ENCODE data around the gene PAFAH1B2.

Gene PAFAH1B2

GRCh38 chr11:117220568-117220967 is 76.5 kb downstream of the PAFAH1B2 start:
- peaks cover 96 to 100% (median 100%) of the 10 kb centered on the region in 11 experiments for H3K36me3 ChIP-seq
- no peak overlapping the region for H3K4me3 ChIP-seq
- no peak for TF ChIP-seq Cebpa-rat (IDR thresholded peaks at IDR 0.05)
- H3K4me1 ChIP-seq, result peaks cover 0 to 13% (median 0%) of the 10 kb centered on the region in 10 experiments; a peak in 4 of 20 replicates
- H3K4me2 ChIP-seq, result no peak overlapping the region
- no peaks in the 10 kb centered on the region for H3K27me3 ChIP-seq
- peaks cover 0 to 49% (median 0%) of the 10 kb centered on the region in 11 experiments; a peak in 7 of 22 replicates for H4K20me1 ChIP-seq
- H3K9ac ChIP-seq, result 0 out of 22 replicates have a peak overlapping the region, but pooled peaks of 1 of the 11 experiments have one; percentile 22
- H3K9me3 ChIP-seq (replicated peaks in 1 of 11), result no peaks in the 10 kb centered on the region
- no peak overlapping the region for H3K27ac ChIP-seq

DNA sequence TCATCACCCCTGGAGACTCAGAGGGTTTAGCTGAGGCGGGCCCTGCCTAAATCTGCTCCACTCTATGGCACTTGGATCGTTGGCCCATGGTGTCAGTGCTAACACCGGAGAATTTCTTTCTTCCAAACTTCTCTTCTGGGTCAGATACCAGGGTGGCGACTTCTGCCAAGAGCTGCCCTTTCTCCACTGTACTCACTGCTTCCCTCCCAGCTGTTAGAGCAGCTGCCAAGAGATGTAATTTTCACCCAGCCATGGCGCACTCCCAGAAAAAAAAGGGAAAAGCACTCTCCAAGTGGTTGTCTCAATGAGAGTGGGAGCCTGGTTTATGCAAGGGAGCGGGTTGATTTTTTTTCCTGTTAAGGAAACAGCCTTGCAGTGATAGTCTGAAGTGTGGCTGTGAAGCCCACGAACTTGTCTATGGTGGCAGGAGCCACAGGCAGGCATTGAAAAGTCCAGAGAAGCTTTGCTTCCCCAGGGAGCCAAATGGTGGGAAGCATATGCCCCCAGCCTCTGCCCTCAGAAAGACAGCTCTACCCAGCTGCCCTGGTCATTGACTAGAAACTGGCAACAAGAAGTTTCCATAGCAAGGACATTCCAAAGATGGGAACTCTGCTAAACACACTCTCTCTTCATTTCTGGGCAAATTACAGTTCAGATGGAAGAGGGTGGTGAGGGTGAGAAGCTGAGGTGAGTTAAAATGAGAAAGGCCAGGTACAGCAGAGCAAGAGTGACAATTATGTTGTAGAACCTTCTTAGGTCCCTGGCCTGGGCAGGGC is 77.1 kb downstream of the PAFAH1B2 start:
- H3K4me2 ChIP-seq, result no peak overlapping the region
- no peak overlapping the region for H3K4me3 ChIP-seq
- H3K9me3 ChIP-seq (replicated peaks in 1 of 11), result no peaks in the 10 kb centered on the region
- H3K4me1 ChIP-seq, result peaks cover 0 to 13% (median 0%) of the 10 kb centered on the region in 10 experiments; a peak in 4 of 20 replicates
- no peak for TF ChIP-seq Cebpa-rat (IDR thresholded peaks at IDR 0.05)
- H3K36me3 ChIP-seq, result peaks cover 96 to 100% (median 100%) of the 10 kb centered on the region in 11 experiments
- no peak overlapping the region for H3K9ac ChIP-seq
- H4K20me1 ChIP-seq, result peaks cover 0 to 53% (median 0%) of the 10 kb centered on the region in 11 experiments; a peak in 7 of 22 replicates
- H3K27me3 ChIP-seq, result no peaks in the 10 kb centered on the region
- H3K27ac ChIP-seq, result no peak overlapping the region

- no peak for TF ChIP-seq Cebpa-rat (IDR thresholded peaks at IDR 0.05)
- Histone ChIP-seq H4K20me1 (peaks cover 0 to 57% (median 0%) of the 10 kb centered on the region in 11 experiments; a peak in 10 of 22 replicates), H3K27ac (no peak overlapping the region), H3K36me3 (peaks cover 94 to 100% (median 97%) of the 10 kb centered on the region in 11 experiments), H3K9me3 (replicated peaks in 1 of 11) (no peaks in the 10 kb centered on the region), H3K4me2 (no peak overlapping the region), H3K4me3 (no peak overlapping the region), H3K27me3 (no peaks in the 10 kb centered on the region), H3K9ac (no peak overlapping the region), H3K4me1 (peaks cover 0 to 13% (median 0%) of the 10 kb centered on the region in 10 experiments; a peak in 4 of 20 replicates)
Observed at GRCh38 chr11:117221775-117222517, 77.9 kb downstream of the PAFAH1B2 start.

DNA sequence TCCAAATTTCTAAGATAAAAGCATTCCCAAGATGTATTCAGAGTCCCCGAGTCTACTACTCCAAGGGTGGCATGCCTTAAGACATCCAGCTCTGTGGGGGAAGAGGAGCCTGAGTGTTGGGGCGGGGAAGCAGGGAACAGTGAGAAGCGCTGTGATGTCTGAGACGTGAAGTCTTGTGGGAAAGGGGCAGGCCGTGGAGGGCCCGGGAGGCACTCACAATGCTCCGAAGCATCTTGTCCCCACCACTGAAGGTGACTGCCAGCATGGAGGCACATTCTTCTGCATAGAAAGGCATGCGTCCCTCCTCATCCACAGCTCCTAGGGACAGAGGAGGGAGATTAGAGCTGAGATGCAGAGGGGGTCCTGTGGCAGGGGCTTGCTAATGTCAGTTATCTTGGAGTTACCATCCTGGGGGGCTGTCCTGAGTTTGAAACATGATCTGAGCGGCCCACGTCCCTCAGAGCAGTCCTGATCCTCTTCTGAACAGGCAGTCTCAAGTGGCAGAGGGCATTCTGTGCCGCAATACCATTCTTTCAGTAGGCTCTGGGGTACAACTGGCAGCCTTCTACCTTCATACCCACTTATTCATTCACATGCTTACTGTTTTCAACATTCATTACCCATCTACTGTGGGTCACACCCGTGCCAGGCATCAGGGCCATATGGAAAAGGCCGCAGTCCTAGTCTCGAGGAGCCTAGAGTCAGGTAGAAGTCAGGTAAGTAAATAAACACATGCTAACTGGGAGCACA is 79.1 kb downstream of the PAFAH1B2 start:
- Histone ChIP-seq H3K4me2 (no peak overlapping the region), H3K36me3 (peaks cover 94 to 100% (median 97%) of the 10 kb centered on the region in 11 experiments), H3K4me3 (no peak overlapping the region), H3K4me1 (peaks cover 0 to 13% (median 0%) of the 10 kb centered on the region in 10 experiments; a peak in 4 of 20 replicates), H3K27ac (no peak overlapping the region), H4K20me1 (peaks cover 0 to 55% (median 0%) of the 10 kb centered on the region in 11 experiments; a peak in 11 of 22 replicates), H3K9ac (no peak overlapping the region), H3K27me3 (no peaks in the 10 kb centered on the region), H3K9me3 (replicated peaks in 1 of 11) (no peaks in the 10 kb centered on the region)
- TF ChIP-seq Cebpa-rat (IDR thresholded peaks at IDR 0.05), result no peak

- Histone ChIP-seq H3K36me3 (peaks cover 94 to 99% (median 97%) of the 10 kb centered on the region in 11 experiments), H3K9me3 (replicated peaks in 1 of 11) (no peaks in the 10 kb centered on the region), H3K9ac (peak overlapping the region in 2 of 11 experiments; percentile 9 to 40; a peak in 1 of 22 replicates), H3K4me2 (no peak overlapping the region), H4K20me1 (peaks cover 0 to 56% (median 3%) of the 10 kb centered on the region in 11 experiments; a peak in 14 of 22 replicates), H3K27me3 (no peaks in the 10 kb centered on the region), H3K4me3 (no peak overlapping the region), H3K4me1 (peaks cover 0 to 15% (median under 1%) of the 10 kb centered on the region in 10 experiments; a peak in 7 of 20 replicates), H3K27ac (no peak overlapping the region)
- no peak for TF ChIP-seq Cebpa-rat (IDR thresholded peaks at IDR 0.05)
Observed at GRCh38 chr11:117223741-117224689, 79.9 kb downstream of the PAFAH1B2 start.

DNA sequence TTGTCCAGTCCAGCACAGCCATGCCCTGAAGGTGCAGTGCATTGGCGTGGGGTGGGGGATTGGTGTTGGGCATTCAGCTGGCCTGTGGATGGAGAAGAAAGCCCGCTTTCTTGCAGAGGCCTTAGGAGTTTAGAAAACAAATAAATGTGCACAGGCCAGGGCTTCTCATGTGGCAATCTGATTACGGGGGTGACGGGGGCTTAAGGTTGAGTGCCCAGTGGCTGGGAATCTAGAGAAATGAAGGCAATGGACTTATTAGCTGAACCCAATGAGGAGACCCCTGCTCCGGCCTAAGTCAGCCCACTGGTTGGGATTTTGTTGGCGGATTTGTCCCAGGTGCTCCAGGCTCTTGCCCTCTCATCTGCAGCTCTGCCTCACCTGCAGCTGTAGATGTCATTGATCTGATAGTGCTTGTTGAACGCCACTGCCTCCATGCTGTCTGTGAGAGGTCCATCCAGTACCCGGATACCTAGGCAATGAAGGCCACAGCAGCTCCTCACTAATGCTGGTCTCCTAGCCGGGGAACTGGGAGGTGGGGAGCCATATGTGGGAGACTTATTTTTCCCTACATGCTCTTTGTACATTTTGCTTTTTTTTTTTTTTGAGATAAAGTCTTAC is 81.6 kb downstream of the PAFAH1B2 start:
- Histone ChIP-seq H3K27me3 (no peaks in the 10 kb centered on the region), H3K4me1 (peaks cover 14 to 19% (median 16%) of the 10 kb centered on the region in 10 experiments), H3K9me3 (replicated peaks in 1 of 11) (no peaks in the 10 kb centered on the region), H4K20me1 (peaks cover 0 to 63% (median 17%) of the 10 kb centered on the region in 11 experiments; a peak in 18 of 22 replicates), H3K27ac (no peak overlapping the region), H3K9ac (peak overlapping the region in 2 of 11 experiments; percentile 16 to 24; a peak in 3 of 22 replicates), H3K4me2 (no peak overlapping the region), H3K36me3 (peaks cover 87 to 96% (median 91%) of the 10 kb centered on the region in 11 experiments), H3K4me3 (no peak overlapping the region)
- no peak for TF ChIP-seq Cebpa-rat (IDR thresholded peaks at IDR 0.05)
